GM23338 (cell line): Measurements from ENCODE around the gene HCFC2. TPM values are rescaled to one million over a fixed set of nuclear protein-coding genes. Genes with fewer than 3 reads are reported as not detected.

Source experiments
- ATAC-seq: fragments of 200-7000 bp; cut with Tn5 transposase; 3 replicates; pipeline ENCODE4 v1.9.1; 2020
- DNase-seq: peaks from one replicate; pipeline ENCODE4 v3.0.0-alpha.2; 2015; ENCODE audit warnings: low spot score
- H2AFZ ChIP-seq: fragments of 200-600 bp; sonication (generic); 2 replicates; pipeline ENCODE4 v1.8.0; 2016; ENCODE audit warnings: antibody characterized with exemption, mild to moderate bottlenecking, moderate library complexity
- H3F3A ChIP-seq: fragments of 200-600 bp; sonication (generic); replicated peaks from 2 replicates; pipeline ENCODE4 v1.8.0; 2017; ENCODE audit warnings: antibody characterized with exemption, mixed run types, low read depth
- H3K27ac ChIP-seq: fragments of 200-600 bp; sonication (generic); 2 replicates; pipeline ENCODE4 v1.6.1; 2016; ENCODE audit warnings: low read depth
- H3K27me3 ChIP-seq: fragments of 200-600 bp; sonication (generic); 2 replicates; pipeline ENCODE4 v1.8.0; 2016; ENCODE audit warnings: mild to moderate bottlenecking, mixed run types, moderate library complexity; ENCODE audit not compliant: insufficient read depth
- H3K36me3 ChIP-seq: fragments of 200-600 bp; sonication (generic); 2 replicates; pipeline ENCODE4 v1.8.0; 2016; ENCODE audit warnings: mild to moderate bottlenecking; ENCODE audit not compliant: insufficient read depth
- H3K4me1 ChIP-seq: fragments of 200-600 bp; sonication (generic); 2 replicates; pipeline ENCODE4 v1.8.0; 2016; ENCODE audit warnings: mild to moderate bottlenecking, moderate library complexity; ENCODE audit not compliant: insufficient read depth
- H3K4me2 ChIP-seq: fragments of 200-600 bp; sonication (generic); 2 replicates; pipeline ENCODE4 v1.7.1; 2017; ENCODE audit warnings: mixed run types
- H3K4me3 ChIP-seq: fragments of 200-600 bp; sonication (generic); 2 replicates; pipeline ENCODE4 v1.6.1; 2016; ENCODE audit warnings: mixed run types
- H3K79me2 ChIP-seq: fragments of 200-600 bp; sonication (generic); replicated peaks from 2 replicates; pipeline ENCODE4 v1.8.0; 2017; ENCODE audit warnings: mild to moderate bottlenecking; ENCODE audit not compliant: insufficient read depth
- H3K9me2 ChIP-seq: fragments of 200-600 bp; sonication (generic); 2 replicates; pipeline ENCODE4 v1.8.0; 2017; ENCODE audit not compliant: insufficient read depth
- H4K20me1 ChIP-seq: fragments of 200-600 bp; sonication (generic); replicated peaks from 2 replicates; pipeline ENCODE4 v1.8.0; 2017; ENCODE audit warnings: mild to moderate bottlenecking; ENCODE audit not compliant: insufficient read depth
- H3K27ac Mint-ChIP-seq: 2 replicates; pipeline ENCODE4 v1.8.0; 2020; ENCODE audit warnings: inconsistent platforms, mild to moderate bottlenecking, moderate library complexity, mixed read lengths
- H3K27me3 Mint-ChIP-seq: 3 replicates; pipeline ENCODE4 v1.8.0; 2022; ENCODE audit warnings: low read depth, mild to moderate bottlenecking, moderate library complexity, mixed read lengths, inconsistent platforms; ENCODE audit not compliant: insufficient read depth, poor library complexity
- H3K36me3 Mint-ChIP-seq: 3 replicates; pipeline ENCODE4 v1.8.0; 2021; ENCODE audit warnings: low read depth, mild to moderate bottlenecking, inconsistent platforms, moderate library complexity, mixed read lengths
- H3K4me1 Mint-ChIP-seq: 3 replicates; pipeline ENCODE4 v1.8.0; 2020; ENCODE audit warnings: mild to moderate bottlenecking, inconsistent platforms, mixed read lengths
- H3K4me3 Mint-ChIP-seq: 3 replicates; pipeline ENCODE4 v1.8.0; 2021; ENCODE audit warnings: moderate library complexity, mild to moderate bottlenecking, inconsistent platforms, mixed read lengths
- H3K9me3 Mint-ChIP-seq: 3 replicates; pipeline ENCODE4 v1.8.0; 2020; ENCODE audit warnings: moderate library complexity, mild to moderate bottlenecking, inconsistent platforms, mixed read lengths
- CREB1 ChIP-seq: fragments of 250-450 bp; sonication (Bioruptor Pico); IDR thresholded peaks from 2 replicates; pipeline ENCODE4 v1.5.0; 2020; ENCODE audit warnings: low read depth, mild to moderate bottlenecking, moderate library complexity
- EZH2 ChIP-seq: fragments of 200-600 bp; sonication (generic); IDR thresholded peaks from one replicate; pipeline ENCODE4 v1.8.0; 2017; ENCODE audit warnings: antibody characterized with exemption, mild to moderate bottlenecking, low read depth; ENCODE audit not compliant: unreplicated experiment
- JUNB ChIP-seq: IDR thresholded peaks from one replicate; pipeline ENCODE4 v1.6.1; 2016; ENCODE audit warnings: antibody characterized with exemption; ENCODE audit not compliant: unreplicated experiment
- REST ChIP-seq: IDR thresholded peaks from one replicate; pipeline ENCODE4 v1.6.1; 2018; ENCODE audit warnings: antibody characterized with exemption; ENCODE audit not compliant: unreplicated experiment
- ZNF114 ChIP-seq: fragments of 250-450 bp; sonication (Bioruptor Pico); IDR thresholded peaks from 2 replicates; pipeline ENCODE4 v1.5.0; 2020; ENCODE audit warnings: mild to moderate bottlenecking, moderate library complexity
- ZNF331 ChIP-seq: fragments of 250-450 bp; sonication (Bioruptor Pico); IDR thresholded peaks from 2 replicates; pipeline ENCODE4 v1.5.0; 2020; ENCODE audit warnings: low read depth, mild to moderate bottlenecking, moderate library complexity
- polyA plus RNA-seq: library from polyadenylated mRNA; unstranded; fragments of >200 nt; fragmentation: Nextera tagmentation; extraction: Ambion mirVana; gene quantifications from 2 replicates; pipeline ENCODE4 v1.2.1, GENCODE V29; 2016
- total RNA-seq: library from RNA; depleted of rRNA; stranded (reverse); fragments of >200 nt; shearing (Covaris generic); gene quantifications from 2 replicates; pipeline ENCODE4 v1.2.3, GENCODE V29; 2014
- TF ChIP-seq, protein P1 (sequence below): fragments of 250-450 bp; sonication (Bioruptor Pico); IDR thresholded peaks from 2 replicates; pipeline ENCODE4 v1.5.0; 2020; ENCODE audit warnings: mild to moderate bottlenecking, moderate library complexity
- TF ChIP-seq, protein P2 (sequence below): IDR thresholded peaks from 2 replicates; pipeline ENCODE4 v1.6.1; 2016; ENCODE audit warnings: antibody characterized with exemption

The HCFC2 gene
- total and polyA plus RNA-seq, 2 experiments from 2014 or later: 1.9 to 2.5 TPM

GRCh38 chr12:104060791-104061190 lies 3.5 kb upstream of the HCFC2 start (continued):
- TF ChIP-seq EZH2: no peak
- TF ChIP-seq REST: no peak

DNA sequence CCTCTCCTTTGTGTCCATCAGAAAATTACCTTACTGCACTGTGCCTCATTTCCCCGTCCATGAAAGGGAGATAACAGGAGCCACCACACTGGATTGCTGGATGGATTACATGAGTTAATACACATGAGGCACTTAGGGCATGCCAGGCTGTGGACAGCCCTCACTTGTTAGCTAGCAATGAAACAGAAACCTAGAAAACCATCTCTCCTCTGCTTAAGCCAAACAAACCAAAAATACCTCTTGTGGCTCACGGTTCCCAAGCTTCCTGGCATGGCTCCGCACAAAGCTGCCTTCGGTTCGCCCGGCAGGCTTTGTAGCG lies 660 bp upstream of the HCFC2 start:
- DNase-seq (no peak), ATAC-seq (no peak)
- H3K36me3 Mint-ChIP-seq: no peaks in the 10 kb centered on the region
- Histone ChIP-seq H4K20me1 (no peaks in the 10 kb centered on the region), H3K79me2 (no peaks in the 10 kb centered on the region), H3K27me3 (peaks cover 18% of the 10 kb centered on the region), H3K27ac (0 out of 2 replicates have a peak overlapping the region, but pooled peaks have one; percentile 76), H3K4me2 (peak overlapping the region; percentile 95), H3F3A (peaks cover 4% of the 10 kb centered on the region; the same call in 1 of the 2 replicates), H3K9me2 (no peaks in the 10 kb centered on the region), H3K36me3 (no peaks in the 10 kb centered on the region), H2AFZ (peak overlapping the region; percentile 100), H3K4me1 (peaks cover 7% of the 10 kb centered on the region; the same call in 1 of the 2 replicates), H3K4me3 (peak overlapping the region; percentile 96)
- TF ChIP-seq ZNF114 (no peak), CREB1 (CRISPR knock-in tag) (no peak), ZNF331 (no peak)
- no peak overlapping the region for H3K27ac Mint-ChIP-seq
- no peaks in the 10 kb centered on the region; the same call in 2 of the 3 replicates for H3K4me1 Mint-ChIP-seq
- peak overlapping the region; percentile 90 for H3K4me3 Mint-ChIP-seq
- H3K27me3 Mint-ChIP-seq: peaks cover 14% of the 10 kb centered on the region
- no peaks in the 10 kb centered on the region for H3K9me3 Mint-ChIP-seq

GRCh38 chr12:104064842-104065427 lies 604 bp downstream of the HCFC2 start:
- Histone ChIP-seq H3K4me2 (peak overlapping the region; percentile 95), H3K4me1 (peaks cover 7% of the 10 kb centered on the region; the same call in 1 of the 2 replicates), H3K27me3 (peaks cover 18% of the 10 kb centered on the region), H3K9me2 (no peaks in the 10 kb centered on the region), H3K27ac (no peak overlapping the region), H4K20me1 (no peaks in the 10 kb centered on the region), H3K4me3 (peak overlapping the region; percentile 96), H3K79me2 (no peaks in the 10 kb centered on the region), H3F3A (peaks cover 4% of the 10 kb centered on the region; the same call in 1 of the 2 replicates), H2AFZ (peak overlapping the region; percentile 100), H3K36me3 (no peaks in the 10 kb centered on the region)
- peaks cover 14% of the 10 kb centered on the region for H3K27me3 Mint-ChIP-seq
- ATAC-seq (peak; percentile 12), DNase-seq (peak; percentile 21)
- no peaks in the 10 kb centered on the region for H3K36me3 Mint-ChIP-seq
- peaks cover 2% of the 10 kb centered on the region for H3K4me1 Mint-ChIP-seq
- H3K4me3 Mint-ChIP-seq: peak overlapping the region; percentile 90
- H3K27ac Mint-ChIP-seq: no peak overlapping the region
- no peaks in the 10 kb centered on the region for H3K9me3 Mint-ChIP-seq
- TF ChIP-seq JUNB (no peak), ZNF331 (no peak), ZNF114 (no peak)
- TF ChIP-seq, protein P1, sequence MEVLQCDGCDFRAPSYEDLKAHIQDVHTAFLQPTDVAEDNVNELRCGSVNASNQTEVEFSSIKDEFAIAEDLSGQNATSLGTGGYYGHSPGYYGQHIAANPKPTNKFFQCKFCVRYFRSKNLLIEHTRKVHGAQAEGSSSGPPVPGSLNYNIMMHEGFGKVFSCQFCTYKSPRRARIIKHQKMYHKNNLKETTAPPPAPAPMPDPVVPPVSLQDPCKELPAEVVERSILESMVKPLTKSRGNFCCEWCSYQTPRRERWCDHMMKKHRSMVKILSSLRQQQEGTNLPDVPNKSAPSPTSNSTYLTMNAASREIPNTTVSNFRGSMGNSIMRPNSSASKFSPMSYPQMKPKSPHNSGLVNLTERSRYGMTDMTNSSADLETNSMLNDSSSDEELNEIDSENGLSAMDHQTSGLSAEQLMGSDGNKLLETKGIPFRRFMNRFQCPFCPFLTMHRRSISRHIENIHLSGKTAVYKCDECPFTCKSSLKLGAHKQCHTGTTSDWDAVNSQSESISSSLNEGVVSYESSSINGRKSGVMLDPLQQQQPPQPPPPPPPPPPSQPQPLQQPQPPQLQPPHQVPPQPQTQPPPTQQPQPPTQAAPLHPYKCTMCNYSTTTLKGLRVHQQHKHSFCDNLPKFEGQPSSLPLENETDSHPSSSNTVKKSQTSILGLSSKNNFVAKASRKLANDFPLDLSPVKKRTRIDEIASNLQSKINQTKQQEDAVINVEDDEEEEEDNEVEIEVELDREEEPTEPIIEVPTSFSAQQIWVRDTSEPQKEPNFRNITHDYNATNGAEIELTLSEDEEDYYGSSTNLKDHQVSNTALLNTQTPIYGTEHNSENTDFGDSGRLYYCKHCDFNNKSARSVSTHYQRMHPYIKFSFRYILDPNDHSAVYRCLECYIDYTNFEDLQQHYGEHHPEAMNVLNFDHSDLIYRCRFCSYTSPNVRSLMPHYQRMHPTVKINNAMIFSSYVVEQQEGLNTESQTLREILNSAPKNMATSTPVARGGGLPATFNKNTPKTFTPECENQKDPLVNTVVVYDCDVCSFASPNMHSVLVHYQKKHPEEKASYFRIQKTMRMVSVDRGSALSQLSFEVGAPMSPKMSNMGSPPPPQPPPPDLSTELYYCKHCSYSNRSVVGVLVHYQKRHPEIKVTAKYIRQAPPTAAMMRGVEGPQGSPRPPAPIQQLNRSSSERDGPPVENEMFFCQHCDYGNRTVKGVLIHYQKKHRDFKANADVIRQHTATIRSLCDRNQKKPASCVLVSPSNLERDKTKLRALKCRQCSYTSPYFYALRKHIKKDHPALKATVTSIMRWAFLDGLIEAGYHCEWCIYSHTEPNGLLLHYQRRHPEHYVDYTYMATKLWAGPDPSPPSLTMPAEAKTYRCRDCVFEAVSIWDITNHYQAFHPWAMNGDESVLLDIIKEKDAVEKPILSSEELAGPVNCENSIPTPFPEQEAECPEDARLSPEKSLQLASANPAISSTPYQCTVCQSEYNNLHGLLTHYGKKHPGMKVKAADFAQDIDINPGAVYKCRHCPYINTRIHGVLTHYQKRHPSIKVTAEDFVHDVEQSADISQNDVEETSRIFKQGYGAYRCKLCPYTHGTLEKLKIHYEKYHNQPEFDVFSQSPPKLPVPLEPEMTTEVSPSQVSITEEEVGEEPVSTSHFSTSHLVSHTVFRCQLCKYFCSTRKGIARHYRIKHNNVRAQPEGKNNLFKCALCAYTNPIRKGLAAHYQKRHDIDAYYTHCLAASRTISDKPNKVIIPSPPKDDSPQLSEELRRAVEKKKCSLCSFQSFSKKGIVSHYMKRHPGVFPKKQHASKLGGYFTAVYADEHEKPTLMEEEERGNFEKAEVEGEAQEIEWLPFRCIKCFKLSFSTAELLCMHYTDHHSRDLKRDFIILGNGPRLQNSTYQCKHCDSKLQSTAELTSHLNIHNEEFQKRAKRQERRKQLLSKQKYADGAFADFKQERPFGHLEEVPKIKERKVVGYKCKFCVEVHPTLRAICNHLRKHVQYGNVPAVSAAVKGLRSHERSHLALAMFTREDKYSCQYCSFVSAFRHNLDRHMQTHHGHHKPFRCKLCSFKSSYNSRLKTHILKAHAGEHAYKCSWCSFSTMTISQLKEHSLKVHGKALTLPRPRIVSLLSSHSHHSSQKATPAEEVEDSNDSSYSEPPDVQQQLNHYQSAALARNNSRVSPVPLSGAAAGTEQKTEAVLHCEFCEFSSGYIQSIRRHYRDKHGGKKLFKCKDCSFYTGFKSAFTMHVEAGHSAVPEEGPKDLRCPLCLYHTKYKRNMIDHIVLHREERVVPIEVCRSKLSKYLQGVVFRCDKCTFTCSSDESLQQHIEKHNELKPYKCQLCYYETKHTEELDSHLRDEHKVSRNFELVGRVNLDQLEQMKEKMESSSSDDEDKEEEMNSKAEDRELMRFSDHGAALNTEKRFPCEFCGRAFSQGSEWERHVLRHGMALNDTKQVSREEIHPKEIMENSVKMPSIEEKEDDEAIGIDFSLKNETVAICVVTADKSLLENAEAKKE: no peak
- TF ChIP-seq, protein P2, sequence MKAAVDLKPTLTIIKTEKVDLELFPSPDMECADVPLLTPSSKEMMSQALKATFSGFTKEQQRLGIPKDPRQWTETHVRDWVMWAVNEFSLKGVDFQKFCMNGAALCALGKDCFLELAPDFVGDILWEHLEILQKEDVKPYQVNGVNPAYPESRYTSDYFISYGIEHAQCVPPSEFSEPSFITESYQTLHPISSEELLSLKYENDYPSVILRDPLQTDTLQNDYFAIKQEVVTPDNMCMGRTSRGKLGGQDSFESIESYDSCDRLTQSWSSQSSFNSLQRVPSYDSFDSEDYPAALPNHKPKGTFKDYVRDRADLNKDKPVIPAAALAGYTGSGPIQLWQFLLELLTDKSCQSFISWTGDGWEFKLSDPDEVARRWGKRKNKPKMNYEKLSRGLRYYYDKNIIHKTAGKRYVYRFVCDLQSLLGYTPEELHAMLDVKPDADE: no peak
